ENCODE measurements around the gene CGAS.

- no peak for TF ChIP-seq EP300 (IDR thresholded peaks at IDR 0.05)
- TF ChIP-seq CTCF (IDR thresholded peaks at IDR 0.05), result no peak
- no peak for TF ChIP-seq POLR2AphosphoS5 (IDR thresholded peaks at IDR 0.05)
These were observed 33.9 kb downstream of the CGAS start for GRCh38 chr6:73418081-73418741.
